Measurements from ENCODE around the gene CNTLN.

DNA sequence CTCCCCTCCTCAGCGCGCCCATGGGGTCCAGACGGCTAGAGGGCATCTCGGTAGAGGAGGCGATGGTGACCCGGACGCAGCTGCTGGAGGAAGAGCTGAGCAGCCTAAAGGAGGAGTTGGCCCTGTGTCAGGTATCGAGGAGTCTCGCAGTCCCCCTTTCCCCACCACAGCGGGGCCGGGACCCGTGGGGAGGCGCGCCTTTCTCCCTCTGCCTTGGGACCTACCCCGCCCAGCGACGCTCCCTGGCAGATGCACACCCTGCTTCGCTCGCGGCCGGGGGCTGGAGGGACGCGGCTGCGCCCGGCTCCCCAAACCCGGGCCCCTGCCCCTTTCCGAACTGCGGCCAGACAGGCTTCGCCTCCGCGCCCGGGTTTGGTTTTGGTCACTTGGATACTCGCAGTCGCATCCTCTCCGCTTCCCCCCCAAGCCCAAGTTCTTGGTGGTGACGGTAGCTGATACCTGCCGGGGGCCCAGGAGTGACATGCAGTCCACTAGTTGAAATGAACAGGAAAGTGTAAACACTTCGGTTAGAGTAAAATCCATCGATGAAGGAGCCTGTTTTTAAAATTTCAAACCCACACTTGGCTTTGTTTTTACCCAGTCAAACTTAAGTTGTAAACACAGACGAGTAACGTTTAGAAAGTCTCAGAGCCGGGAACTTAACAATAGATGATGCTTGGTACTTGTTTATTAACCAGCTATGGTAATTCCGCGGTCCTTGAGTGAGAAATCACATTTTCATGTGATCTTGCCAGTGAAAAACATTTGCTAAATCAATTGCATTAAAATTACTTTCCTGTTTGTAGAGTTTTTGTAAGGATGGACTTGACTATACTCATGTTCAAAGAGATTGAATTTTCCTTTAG, 688 bp downstream of the CNTLN start:
- TF ChIP-seq, protein P1, sequence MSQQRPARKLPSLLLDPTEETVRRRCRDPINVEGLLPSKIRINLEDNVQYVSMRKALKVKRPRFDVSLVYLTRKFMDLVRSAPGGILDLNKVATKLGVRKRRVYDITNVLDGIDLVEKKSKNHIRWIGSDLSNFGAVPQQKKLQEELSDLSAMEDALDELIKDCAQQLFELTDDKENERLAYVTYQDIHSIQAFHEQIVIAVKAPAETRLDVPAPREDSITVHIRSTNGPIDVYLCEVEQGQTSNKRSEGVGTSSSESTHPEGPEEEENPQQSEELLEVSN (IDR thresholded peaks at IDR 0.05), result no peak
- TF ChIP-seq CHD2 (IDR thresholded peaks at IDR 0.05; ENCODE audit: low read length) (no peak), GTF2F1 (IDR thresholded peaks at IDR 0.05; ENCODE audit: borderline replicate concordance, low read depth, low read length) (no peak), POLR2AphosphoS5 (IDR thresholded peaks at IDR 0.05; ENCODE audit: low read depth, low read length) (peak; percentile 64), TAF1 (IDR thresholded peaks at IDR 0.05; ENCODE audit: low read depth, low read length) (no peak), EZH2 (IDR thresholded peaks at IDR 0.05; ENCODE audit: low read depth, low read length, severe bottlenecking) (no peak), CBX8 (IDR thresholded peaks at IDR 0.05; ENCODE audit: borderline replicate concordance, low read depth, low read length) (no peak), EGR1 (IDR thresholded peaks at IDR 0.05; ENCODE audit: borderline replicate concordance, low read depth, low read length) (no peak), TAF7 (optimal IDR thresholded peaks at IDR 0.05; ENCODE audit: borderline replicate concordance, low read depth, low read length) (no peak), CEBPB (IDR thresholded peaks at IDR 0.05; ENCODE audit: low read depth, low read length) (no peak), POLR2A (IDR thresholded peaks at IDR 0.05; ENCODE audit: control extremely low read depth in 1 of 2, low read depth in 2 of 2, low read length in 2 of 2) (peak; percentile 3 to 71; a peak in 2 of 3 replicates), RAD21 (IDR thresholded peaks at IDR 0.05 in 1 of 2, conservative IDR thresholded peaks at IDR 0.05 in 1 of 2; ENCODE audit: low read depth in 2 of 2, low read length in 2 of 2) (0 out of 4 replicates have a peak, but pooled peaks of 1 of the 2 experiments have one; percentile 6), SIX5 (IDR thresholded peaks at IDR 0.05; ENCODE audit: low read depth, low read length) (no peak)
- TF ChIP-seq, protein P2, sequence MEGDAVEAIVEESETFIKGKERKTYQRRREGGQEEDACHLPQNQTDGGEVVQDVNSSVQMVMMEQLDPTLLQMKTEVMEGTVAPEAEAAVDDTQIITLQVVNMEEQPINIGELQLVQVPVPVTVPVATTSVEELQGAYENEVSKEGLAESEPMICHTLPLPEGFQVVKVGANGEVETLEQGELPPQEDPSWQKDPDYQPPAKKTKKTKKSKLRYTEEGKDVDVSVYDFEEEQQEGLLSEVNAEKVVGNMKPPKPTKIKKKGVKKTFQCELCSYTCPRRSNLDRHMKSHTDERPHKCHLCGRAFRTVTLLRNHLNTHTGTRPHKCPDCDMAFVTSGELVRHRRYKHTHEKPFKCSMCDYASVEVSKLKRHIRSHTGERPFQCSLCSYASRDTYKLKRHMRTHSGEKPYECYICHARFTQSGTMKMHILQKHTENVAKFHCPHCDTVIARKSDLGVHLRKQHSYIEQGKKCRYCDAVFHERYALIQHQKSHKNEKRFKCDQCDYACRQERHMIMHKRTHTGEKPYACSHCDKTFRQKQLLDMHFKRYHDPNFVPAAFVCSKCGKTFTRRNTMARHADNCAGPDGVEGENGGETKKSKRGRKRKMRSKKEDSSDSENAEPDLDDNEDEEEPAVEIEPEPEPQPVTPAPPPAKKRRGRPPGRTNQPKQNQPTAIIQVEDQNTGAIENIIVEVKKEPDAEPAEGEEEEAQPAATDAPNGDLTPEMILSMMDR (IDR thresholded peaks at IDR 0.05; ENCODE audit: control extremely low read depth in 1 of 3, insufficient read depth in 1 of 3, low read depth in 1 of 3, low read length in 3 of 3), result no peak
